HK-2 (cell line): ENCODE results near the gene GLCCI1.
"Not testable (repeated sequence)": the region's sequence is repeated elsewhere in the genome, so short reads cannot be mapped to it uniquely, and the experiment has no call there.

Experiments used
- DNase-seq: peaks from one replicate; pipeline ENCODE4 v3.0.0-alpha.2; 2018; ENCODE audit not compliant: unreplicated experiment

Gene GLCCI1

DNA sequence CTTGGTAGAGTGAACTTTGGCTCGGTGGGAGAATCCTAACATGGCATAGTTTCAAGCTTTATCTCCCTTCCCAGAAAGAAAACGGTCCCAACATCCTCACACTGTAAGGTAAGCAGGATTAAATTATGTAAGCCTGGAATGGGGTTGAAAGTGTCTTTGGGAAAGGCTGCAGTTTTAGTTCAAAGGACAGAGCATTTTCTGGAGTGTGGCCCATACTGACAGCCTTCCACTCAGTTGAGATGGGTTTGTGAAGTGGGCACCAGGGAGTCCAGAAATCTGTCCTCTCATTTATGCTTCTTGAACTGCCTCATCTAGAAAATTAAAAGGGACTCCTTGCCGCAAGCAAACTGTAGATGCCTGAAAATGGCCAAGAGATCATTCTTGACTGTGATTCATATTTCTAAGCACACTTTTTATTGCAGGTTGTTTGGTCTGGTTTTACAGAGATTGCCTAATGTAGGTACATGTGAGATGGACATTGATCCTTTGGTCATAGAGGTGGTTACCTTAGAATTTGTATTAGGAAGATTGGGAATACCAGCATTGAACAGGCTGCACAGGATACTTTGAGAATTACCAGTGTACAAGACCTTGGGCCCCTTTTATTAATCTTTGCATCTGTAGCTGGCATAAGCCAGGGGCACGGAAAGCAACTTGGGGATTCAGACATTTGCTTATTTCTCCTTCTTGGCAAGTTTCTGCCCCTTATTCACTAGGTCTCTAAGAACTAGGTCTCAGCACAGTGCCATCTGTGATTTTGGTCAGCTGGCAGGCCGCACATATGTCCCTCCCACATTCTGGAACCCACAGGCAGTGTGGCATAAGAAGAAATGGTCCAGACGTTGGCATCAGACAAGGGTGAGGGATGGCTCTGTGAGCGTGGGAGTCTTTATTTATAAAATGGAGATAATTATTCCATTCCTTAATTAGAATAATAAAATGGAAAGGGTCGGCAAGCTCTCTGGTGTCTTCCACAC, 125.9 kb downstream of the GLCCI1 start:
- no peak for DNase-seq

DNA sequence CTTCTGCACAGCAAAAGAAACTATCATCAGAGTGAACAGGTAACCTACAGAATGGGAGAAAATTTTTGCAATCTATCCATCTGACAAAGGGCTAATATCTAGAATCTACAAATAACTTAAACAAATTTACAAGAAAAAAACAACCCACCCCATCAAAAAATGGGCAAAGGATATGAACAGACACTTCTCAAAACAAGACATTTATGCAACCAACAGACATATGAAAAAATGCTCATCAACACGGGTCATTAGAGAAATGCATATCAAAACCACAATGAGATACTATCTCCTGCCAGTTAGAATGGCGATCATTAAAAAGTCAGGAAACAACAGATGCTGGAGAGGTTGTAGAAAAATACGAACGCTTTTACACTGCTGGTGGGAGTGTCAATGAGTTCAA, 132.7 kb downstream of the GLCCI1 start:
- not testable (repeated sequence) for DNase-seq

DNA sequence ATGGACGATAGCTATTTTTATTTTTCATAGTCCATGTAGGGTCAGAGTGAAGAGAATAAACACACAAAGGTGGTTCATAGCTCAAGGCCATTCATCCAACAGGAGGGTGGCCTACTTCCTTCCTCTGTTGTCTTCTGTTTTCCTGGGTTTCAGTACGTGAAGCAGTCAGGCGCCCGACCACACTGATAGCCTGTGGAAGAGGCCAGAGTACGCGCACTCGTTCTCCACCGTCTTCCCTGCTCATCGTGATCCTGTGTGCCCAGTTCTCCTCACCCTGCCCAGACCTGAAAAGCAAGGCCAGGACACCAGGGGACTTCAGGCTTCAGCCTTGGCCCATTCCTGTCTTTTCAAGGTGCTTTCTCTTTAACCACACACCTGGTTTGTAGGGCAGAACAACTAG, 134.7 kb downstream of the GLCCI1 start:
- DNase-seq = no peak

GRCh38 chr7:8105449-8106095, 137.0 kb downstream of the GLCCI1 start:
- no peak for DNase-seq

- DNase-seq = peak; percentile 23
Measured at GRCh38 chr7:8109196-8110022, 140.8 kb downstream of the GLCCI1 start.

GRCh38 chr7:8111282-8111960, 142.8 kb downstream of the GLCCI1 start:
- DNase-seq = no peak

DNA sequence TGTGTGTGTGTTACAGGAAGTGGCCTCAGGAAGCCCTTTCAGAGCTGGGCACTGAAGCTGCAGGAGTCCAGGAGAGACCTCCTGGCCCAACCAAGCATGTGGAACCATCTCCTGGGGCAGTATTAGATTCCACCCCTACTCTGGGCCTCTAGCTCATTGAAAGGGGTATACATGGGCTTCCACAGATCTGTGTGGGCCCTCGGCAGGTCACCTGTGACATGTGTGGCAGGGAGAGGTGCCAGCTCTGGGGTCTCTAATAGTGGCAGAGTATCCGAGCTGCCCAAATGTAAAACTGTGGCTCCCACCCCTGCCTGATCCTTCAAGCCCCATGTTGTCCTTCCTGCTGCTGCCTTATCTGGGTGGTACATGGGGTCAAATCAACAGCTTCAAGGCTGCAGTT, 144.1 kb downstream of the GLCCI1 start:
- no peak for DNase-seq

- no peak for DNase-seq
Measured at GRCh38 chr7:8113184-8113583, 144.6 kb downstream of the GLCCI1 start.

GRCh38 chr7:8114175-8114574, 145.6 kb downstream of the GLCCI1 start:
- no peak for DNase-seq

DNA sequence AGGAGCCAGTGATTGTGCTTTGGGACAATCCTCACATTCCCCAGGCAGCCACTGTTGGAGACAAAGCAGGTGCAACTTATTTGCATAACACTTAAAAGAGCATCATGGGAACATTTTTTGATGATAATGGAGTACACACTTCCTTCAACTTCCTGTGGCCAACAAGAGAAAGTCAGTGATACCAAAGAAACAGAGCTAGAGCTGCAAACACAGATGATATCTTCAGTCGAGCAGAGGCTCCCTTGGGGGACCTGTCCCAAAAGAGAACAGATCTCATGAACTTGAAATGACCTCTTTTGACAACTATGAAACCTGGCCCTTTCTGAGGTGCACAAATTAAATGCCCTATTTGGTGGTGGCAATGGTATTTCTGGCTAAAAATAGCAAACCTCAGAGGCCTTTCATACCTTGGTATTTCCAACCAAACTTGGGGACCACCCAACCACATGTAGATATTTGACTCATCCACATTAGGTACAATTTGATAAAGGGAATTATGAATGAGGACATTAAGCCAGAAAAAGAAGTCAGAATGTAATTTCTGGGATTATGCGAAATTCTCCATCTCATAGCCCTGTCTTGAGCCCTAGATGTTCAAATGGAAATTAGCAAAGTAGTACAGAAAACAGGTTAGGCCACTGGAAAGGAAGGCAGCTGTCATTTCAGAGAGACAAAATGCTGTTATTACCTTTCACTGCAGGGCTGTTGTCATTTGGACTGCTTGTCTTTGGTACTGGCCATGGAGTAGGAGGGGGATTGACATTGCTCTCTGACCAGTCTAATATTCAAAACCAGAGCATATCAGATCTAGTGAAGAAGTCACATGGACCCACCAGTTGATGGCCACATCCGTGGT, 147.2 kb downstream of the GLCCI1 start:
- DNase-seq = no peak

DNA sequence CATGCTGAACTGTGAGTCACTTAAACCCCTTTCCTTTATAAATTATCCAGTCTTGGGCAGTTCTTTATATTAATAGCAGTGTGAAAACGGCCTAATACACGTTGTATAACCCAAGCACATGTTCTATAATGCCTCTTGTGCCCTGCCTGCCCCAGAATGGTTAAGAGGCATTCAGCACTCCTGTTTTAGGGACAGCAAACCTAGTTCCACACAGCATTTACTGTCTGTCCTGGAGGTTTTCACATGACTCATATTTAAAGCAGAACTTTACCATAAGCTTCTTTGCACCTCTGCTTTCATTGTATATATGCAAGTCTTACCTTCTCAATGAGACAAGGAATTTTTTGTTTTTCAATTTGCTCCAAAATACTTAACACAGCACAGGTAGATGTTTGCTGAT, 148.6 kb downstream of the GLCCI1 start:
- DNase-seq = no peak

DNA sequence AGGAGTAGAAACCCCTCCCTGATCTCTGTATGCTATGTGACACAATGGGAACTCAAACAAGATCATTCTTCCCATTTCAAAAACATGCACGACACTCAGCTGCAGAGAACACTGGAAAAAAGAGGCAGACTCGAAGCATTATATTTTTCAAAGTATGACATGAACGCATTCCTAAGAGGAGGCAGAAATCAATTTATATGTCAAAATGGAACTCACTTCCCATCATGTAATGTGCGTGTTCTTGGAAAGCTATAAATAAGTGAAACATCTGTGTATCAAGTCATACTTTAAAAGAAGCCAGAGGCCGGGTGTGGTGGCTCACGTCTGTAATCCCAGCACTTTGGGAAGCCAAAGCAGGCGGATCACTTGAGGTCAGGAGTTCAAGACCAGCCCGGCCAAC, 150.7 kb downstream of the GLCCI1 start:
- no peak for DNase-seq

DNA sequence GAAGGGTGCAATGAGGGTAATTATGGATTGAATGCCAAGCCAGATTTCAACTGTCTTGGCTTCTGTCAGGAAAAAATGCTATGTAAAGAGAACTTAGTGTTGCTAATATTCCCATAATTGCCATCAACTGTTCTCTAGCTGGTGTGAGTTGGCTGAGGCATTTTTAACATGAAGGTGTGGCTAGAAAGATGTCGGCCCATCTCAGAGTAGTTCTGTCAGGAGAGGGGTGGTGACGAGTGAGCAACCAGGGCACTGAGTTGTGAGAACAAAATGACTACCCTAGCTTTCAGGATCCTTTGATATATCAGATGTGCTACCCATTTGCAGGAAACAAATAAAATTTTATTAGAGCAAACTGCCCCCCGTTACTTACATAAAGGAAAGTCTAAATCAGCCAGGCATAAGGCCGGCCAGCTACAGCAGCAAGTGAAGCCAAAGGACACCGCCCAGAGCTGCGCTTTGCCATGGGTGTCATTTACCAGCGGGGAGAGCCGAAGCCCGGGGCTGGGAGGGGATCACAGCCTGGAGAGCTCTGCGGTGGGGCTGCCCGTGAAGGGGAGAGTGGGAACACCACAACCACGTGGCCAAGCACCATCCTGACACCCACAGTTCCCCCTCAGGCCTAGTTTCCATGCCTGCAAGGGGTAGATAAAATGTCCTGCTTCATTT, 151.9 kb downstream of the GLCCI1 start:
- DNase-seq = no peak

DNA sequence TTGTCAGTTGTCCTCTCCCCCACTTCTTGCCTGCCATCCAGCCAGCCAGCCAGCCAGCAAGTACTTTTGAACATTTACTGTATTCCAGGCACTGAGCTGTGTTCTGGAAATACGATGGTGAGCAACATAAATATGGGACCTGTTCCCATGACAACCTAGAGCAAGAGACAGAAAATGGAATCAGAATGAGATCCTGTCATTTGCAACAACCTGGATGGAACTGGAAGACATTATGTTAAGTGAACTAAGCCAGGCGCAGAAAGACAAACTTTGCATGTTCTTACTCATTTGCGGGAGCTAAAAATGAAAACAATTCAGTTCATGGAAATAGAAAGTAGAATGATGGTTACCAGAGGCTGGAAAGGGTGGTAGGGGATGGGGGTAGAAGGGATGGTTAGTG, 152.6 kb downstream of the GLCCI1 start:
- no peak for DNase-seq

- no peak for DNase-seq
Measured at GRCh38 chr7:8125680-8126444, 157.3 kb downstream of the GLCCI1 start.

DNA sequence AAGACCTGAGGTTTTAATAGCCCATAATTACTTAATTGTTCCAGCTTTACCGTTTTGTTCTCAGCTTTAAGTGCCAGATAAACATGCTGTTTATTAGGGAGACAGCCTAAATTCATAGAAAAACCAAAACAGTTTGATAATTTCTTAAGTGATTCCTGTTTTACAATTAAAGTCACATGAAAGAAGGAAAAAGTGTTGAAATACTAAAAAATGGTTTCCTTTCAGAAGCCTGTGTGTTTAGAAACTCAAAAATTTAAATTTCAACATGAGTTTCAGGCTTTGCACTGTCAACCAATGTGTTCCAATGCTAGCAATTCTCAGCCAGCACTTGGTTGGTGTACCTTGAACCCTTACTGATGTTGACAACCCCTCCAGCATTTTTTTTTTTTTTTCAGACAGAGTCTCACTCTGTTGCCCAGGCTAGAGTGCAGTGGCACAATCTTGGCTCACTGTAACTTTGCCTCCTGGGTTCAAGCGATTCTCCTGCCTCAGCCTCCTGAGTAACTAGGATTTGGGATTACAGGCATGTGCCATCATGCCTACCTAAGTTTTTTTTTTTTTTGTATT, 158.1 kb downstream of the GLCCI1 start:
- no peak for DNase-seq

GRCh38 chr7:8128449-8129317, 160.1 kb downstream of the GLCCI1 start:
- no peak for DNase-seq

DNA sequence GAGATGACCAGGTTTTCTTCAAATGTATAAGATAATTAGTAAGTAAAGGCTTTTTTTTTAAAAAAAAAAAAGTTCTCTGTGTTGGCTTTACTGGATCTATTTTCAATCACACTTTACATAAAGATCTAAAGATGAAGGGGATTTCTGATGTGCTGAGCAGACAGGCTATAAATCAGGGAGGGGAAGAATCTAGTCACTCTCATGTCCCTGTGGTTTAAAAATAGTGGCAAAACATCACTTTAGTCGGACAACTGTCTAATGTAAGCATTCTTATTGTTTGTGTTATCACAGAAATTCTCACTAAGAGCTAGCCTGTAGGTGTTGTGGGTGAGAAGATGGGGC, 160.7 kb downstream of the GLCCI1 start:
- DNase-seq = no peak
